NCI-H2171 treated with DMSO at 0.1 percent for 48 hours (cell line): ENCODE data around the gene PRR19.
"Not testable (repeated sequence)": the region's sequence is repeated elsewhere in the genome, so short reads cannot be mapped to it uniquely, and the experiment has no call there.

Experiments
- DNase-seq: peaks from one replicate; lab custom pipeline; 2025; lab: John Stamatoyannopoulos, UW

PRR19 gene

GRCh38 chr19:42325896-42326771 lies 24.2 kb downstream of the PRR19 start:
- peak; percentile 30 for DNase-seq

- DNase-seq: no peak
Measured at GRCh38 chr19:42326969-42327368, 25.0 kb downstream of the PRR19 start.

GRCh38 chr19:42327381-42327780 lies 25.4 kb downstream of the PRR19 start:
- DNase-seq: no peak

GRCh38 chr19:42328106-42328505 lies 26.2 kb downstream of the PRR19 start:
- no peak for DNase-seq

- DNase-seq: no peak
Measured at GRCh38 chr19:42328854-42329253, 26.9 kb downstream of the PRR19 start.

GRCh38 chr19:42330241-42330711 lies 28.3 kb downstream of the PRR19 start:
- peak; percentile 92 for DNase-seq

GRCh38 chr19:42331333-42331732 lies 29.4 kb downstream of the PRR19 start:
- DNase-seq: not testable (repeated sequence)

- no peak for DNase-seq
Measured at GRCh38 chr19:42332059-42332458, 30.1 kb downstream of the PRR19 start.

GRCh38 chr19:42333018-42333417 lies 31.1 kb downstream of the PRR19 start:
- DNase-seq: no peak

- DNase-seq: no peak
Measured at GRCh38 chr19:42333975-42334696, 32.2 kb downstream of the PRR19 start.

GRCh38 chr19:42334697-42335373 lies 32.9 kb downstream of the PRR19 start:
- DNase-seq: no peak

- no peak for DNase-seq
Measured at GRCh38 chr19:42335374-42335936, 33.5 kb downstream of the PRR19 start.

- DNase-seq: no peak
Measured at GRCh38 chr19:42335971-42336370, 34.0 kb downstream of the PRR19 start.

- not testable (repeated sequence) for DNase-seq
Measured at GRCh38 chr19:42339126-42339860, 37.4 kb downstream of the PRR19 start.

- DNase-seq: not testable (repeated sequence)
Measured at GRCh38 chr19:42339922-42340321, 38.0 kb downstream of the PRR19 start.

- DNase-seq: no peak
Measured at GRCh38 chr19:42343344-42344110, 41.6 kb downstream of the PRR19 start.

GRCh38 chr19:42344336-42344893 lies 42.5 kb downstream of the PRR19 start:
- DNase-seq: no peak

GRCh38 chr19:42345191-42345812 lies 43.4 kb downstream of the PRR19 start:
- no peak for DNase-seq

- DNase-seq: no peak
Measured at GRCh38 chr19:42348211-42348610, 46.3 kb downstream of the PRR19 start.
